IPS-15b (cell line): Measurements from ENCODE around the gene RCE1.

Experiments used
- H3K27me3 ChIP-seq: one replicate; pipeline ENCODE4 v1.6.1; 2013; ENCODE audit warnings: low read length; ENCODE audit not compliant: control insufficient read depth, insufficient read depth
- H3K36me3 ChIP-seq: one replicate; pipeline ENCODE4 v1.6.1; 2013; ENCODE audit warnings: low read length; ENCODE audit not compliant: control insufficient read depth, insufficient read depth
- H3K4me1 ChIP-seq: one replicate; pipeline ENCODE4 v1.6.1; 2013; ENCODE audit warnings: mild to moderate bottlenecking, low read length; ENCODE audit not compliant: control insufficient read depth, insufficient read depth
- H3K4me3 ChIP-seq: one replicate; pipeline ENCODE4 v1.5.1; 2013; ENCODE audit warnings: low read depth, low read length
- H3K9ac ChIP-seq: one replicate; pipeline ENCODE4 v1.6.1; 2013; ENCODE audit warnings: low read depth, mild to moderate bottlenecking, low read length
- H3K9me3 ChIP-seq: one replicate; pipeline ENCODE4 v1.6.1; 2013; ENCODE audit warnings: mild to moderate bottlenecking, low read length; ENCODE audit not compliant: control insufficient read depth, insufficient read depth

The RCE1 gene

GRCh38 chr11:66846671-66847091, 3.4 kb downstream of the RCE1 start:
- peaks cover 30% of the 10 kb centered on the region for H3K36me3 ChIP-seq

GRCh38 chr11:66847461-66848232, 4.4 kb downstream of the RCE1 start:
- Histone ChIP-seq H3K36me3 (peaks cover 30% of the 10 kb centered on the region), H3K9me3 (no peaks in the 10 kb centered on the region), H3K9ac (no peak overlapping the region), H3K4me3 (no peak overlapping the region), H3K27me3 (no peaks in the 10 kb centered on the region), H3K4me1 (peaks cover 8% of the 10 kb centered on the region)

More at GRCh38 chr11:66846671-66847091, 3.4 kb downstream of the RCE1 start:
- peaks cover 8% of the 10 kb centered on the region for H3K4me1 ChIP-seq
- no peaks in the 10 kb centered on the region for H3K9me3 ChIP-seq
- no peak overlapping the region for H3K9ac ChIP-seq
- H3K4me3 ChIP-seq = no peak overlapping the region
- H3K27me3 ChIP-seq = no peaks in the 10 kb centered on the region

- Histone ChIP-seq H3K9me3 (no peaks in the 10 kb centered on the region), H3K4me1 (peaks cover 8% of the 10 kb centered on the region), H3K27me3 (no peaks in the 10 kb centered on the region), H3K4me3 (no peak overlapping the region), H3K36me3 (peaks cover 30% of the 10 kb centered on the region), H3K9ac (no peak overlapping the region)
Measured at GRCh38 chr11:66848671-66849500, 5.6 kb downstream of the RCE1 start.

GRCh38 chr11:66849501-66850234, 6.4 kb downstream of the RCE1 start:
- H3K9ac ChIP-seq = no peak overlapping the region
- no peak overlapping the region for H3K4me3 ChIP-seq
- H3K36me3 ChIP-seq = peaks cover 30% of the 10 kb centered on the region
- no peaks in the 10 kb centered on the region for H3K27me3 ChIP-seq
- peaks cover under 1% of the 10 kb centered on the region for H3K4me1 ChIP-seq
- no peaks in the 10 kb centered on the region for H3K9me3 ChIP-seq

GRCh38 chr11:66850235-66850587, 7.0 kb downstream of the RCE1 start:
- H3K4me1 ChIP-seq = no peaks in the 10 kb centered on the region
- H3K9ac ChIP-seq = no peak overlapping the region
- H3K4me3 ChIP-seq = no peak overlapping the region
- no peaks in the 10 kb centered on the region for H3K27me3 ChIP-seq
- H3K36me3 ChIP-seq = peaks cover 28% of the 10 kb centered on the region
- H3K9me3 ChIP-seq = no peaks in the 10 kb centered on the region

GRCh38 chr11:66850588-66851238, 7.5 kb downstream of the RCE1 start:
- Histone ChIP-seq H3K36me3 (peaks cover 25% of the 10 kb centered on the region), H3K4me1 (peaks cover 3% of the 10 kb centered on the region), H3K27me3 (no peaks in the 10 kb centered on the region), H3K4me3 (no peak overlapping the region), H3K9me3 (no peaks in the 10 kb centered on the region), H3K9ac (no peak overlapping the region)

- Histone ChIP-seq H3K4me1 (peaks cover 4% of the 10 kb centered on the region), H3K36me3 (peaks cover 22% of the 10 kb centered on the region), H3K27me3 (no peaks in the 10 kb centered on the region), H3K9me3 (no peaks in the 10 kb centered on the region), H3K4me3 (no peak overlapping the region), H3K9ac (no peak overlapping the region)
Measured at GRCh38 chr11:66851239-66851596, 8.0 kb downstream of the RCE1 start.

- Histone ChIP-seq H3K36me3 (peaks cover 16% of the 10 kb centered on the region), H3K4me3 (no peak overlapping the region), H3K9ac (no peak overlapping the region), H3K4me1 (peaks cover 4% of the 10 kb centered on the region), H3K9me3 (no peaks in the 10 kb centered on the region), H3K27me3 (no peaks in the 10 kb centered on the region)
Measured at GRCh38 chr11:66851698-66852465, 8.6 kb downstream of the RCE1 start.

GRCh38 chr11:66852466-66853241, 9.4 kb downstream of the RCE1 start:
- Histone ChIP-seq H3K4me1 (peaks cover 4% of the 10 kb centered on the region), H3K9me3 (no peaks in the 10 kb centered on the region), H3K36me3 (peaks cover 14% of the 10 kb centered on the region), H3K9ac (no peak overlapping the region), H3K4me3 (no peak overlapping the region), H3K27me3 (no peaks in the 10 kb centered on the region)
